Lower leg skin (tissue), 3 donors: Measurements from ENCODE around the gene SLC26A11.

ENCODE experiments used
- POLR2A ChIP-seq, 2 donors: fragments of 450-650 bp; IDR thresholded peaks; one replicate each; pipeline ENCODE4 v1.6.1; 2016 to 2017; ENCODE audit warnings: antibody characterized with exemption in 2 of 2, mild to moderate bottlenecking in 1 of 2, moderate library complexity in 1 of 2
- TF ChIP-seq, protein P1 (sequence below), 3 donors: fragments of 450-650 bp; IDR thresholded peaks; one replicate each; pipeline ENCODE4 v1.5.1; 2016; ENCODE audit warnings: antibody characterized with exemption in 3 of 3, mild to moderate bottlenecking in 3 of 3, moderate library complexity in 2 of 3

DNA sequence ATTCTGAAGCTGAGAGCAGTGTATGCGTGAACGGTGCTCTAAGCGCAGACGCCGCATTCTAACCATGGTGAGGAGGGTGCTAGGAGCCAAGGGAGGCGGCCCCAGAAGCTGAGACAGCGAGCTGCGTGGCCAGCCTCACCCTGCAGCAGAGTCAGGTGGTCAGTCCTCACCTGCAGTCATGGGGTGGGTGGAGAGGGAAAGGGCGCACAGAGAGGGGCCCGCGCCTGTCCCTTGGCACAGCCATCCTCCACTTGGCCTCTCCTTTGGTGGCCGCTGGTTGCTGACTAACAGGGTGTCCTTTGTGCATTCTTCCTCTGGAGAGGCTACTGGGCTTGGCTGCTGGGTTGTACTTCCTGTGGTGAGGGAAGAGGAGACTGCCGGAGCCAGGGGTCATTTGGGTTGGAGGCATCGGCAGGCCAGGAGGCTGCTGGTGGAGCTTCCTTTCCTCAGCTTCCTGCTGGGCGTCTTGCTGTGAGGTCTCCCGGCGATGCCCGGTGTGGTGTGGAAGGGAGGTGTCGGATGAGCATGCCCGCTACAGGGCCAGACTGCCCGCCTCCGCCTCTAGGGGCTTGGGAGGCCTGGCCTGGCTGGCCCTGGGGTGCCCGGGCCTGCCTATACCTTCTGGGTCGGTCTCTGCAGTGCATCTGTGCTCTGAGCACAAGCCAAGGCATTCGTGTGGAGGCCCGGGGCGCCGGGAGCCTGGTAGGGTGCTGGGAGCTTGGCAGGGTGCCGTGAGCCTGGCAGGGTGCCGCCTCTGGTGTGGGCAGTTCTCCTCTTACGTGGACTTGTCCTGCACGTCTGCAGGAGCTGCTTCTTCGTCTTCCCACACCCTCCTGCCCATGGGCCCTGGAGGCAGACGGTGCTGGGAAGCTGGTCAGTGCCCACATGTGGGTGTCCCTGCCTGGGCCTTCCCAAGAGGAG is 57.8 kb downstream of the SLC26A11 start:
- TF ChIP-seq POLR2A (IDR thresholded peaks at IDR 0.05): no peak
- TF ChIP-seq, protein P1, sequence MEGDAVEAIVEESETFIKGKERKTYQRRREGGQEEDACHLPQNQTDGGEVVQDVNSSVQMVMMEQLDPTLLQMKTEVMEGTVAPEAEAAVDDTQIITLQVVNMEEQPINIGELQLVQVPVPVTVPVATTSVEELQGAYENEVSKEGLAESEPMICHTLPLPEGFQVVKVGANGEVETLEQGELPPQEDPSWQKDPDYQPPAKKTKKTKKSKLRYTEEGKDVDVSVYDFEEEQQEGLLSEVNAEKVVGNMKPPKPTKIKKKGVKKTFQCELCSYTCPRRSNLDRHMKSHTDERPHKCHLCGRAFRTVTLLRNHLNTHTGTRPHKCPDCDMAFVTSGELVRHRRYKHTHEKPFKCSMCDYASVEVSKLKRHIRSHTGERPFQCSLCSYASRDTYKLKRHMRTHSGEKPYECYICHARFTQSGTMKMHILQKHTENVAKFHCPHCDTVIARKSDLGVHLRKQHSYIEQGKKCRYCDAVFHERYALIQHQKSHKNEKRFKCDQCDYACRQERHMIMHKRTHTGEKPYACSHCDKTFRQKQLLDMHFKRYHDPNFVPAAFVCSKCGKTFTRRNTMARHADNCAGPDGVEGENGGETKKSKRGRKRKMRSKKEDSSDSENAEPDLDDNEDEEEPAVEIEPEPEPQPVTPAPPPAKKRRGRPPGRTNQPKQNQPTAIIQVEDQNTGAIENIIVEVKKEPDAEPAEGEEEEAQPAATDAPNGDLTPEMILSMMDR (IDR thresholded peaks at IDR 0.05): no peak
